HG03520 (cell line): ENCODE data around the gene ULK1.

Experiments used
- ATAC-seq: cut with Tn5 transposase; IDR thresholded peaks from one replicate; pipeline ENCODE4 v1.9.1; 2021; ENCODE audit warnings: mild to moderate bottlenecking, moderate library complexity; ENCODE audit not compliant: unreplicated experiment

The ULK1 gene

GRCh38 chr12:131907379-131908091 is 13.1 kb downstream of the ULK1 start:
- ATAC-seq, result no peak

GRCh38 chr12:131908092-131909080 is 14.0 kb downstream of the ULK1 start:
- ATAC-seq, result no peak

GRCh38 chr12:131909081-131909751 is 14.8 kb downstream of the ULK1 start:
- ATAC-seq, result no peak

- no peak for ATAC-seq
Measured at GRCh38 chr12:131909752-131910219, 15.4 kb downstream of the ULK1 start.

GRCh38 chr12:131910302-131911027 is 16.0 kb downstream of the ULK1 start:
- ATAC-seq, result no peak

- ATAC-seq, result no peak
Measured at GRCh38 chr12:131911028-131911650, 16.7 kb downstream of the ULK1 start.

GRCh38 chr12:131911851-131912477 is 17.5 kb downstream of the ULK1 start:
- no peak for ATAC-seq

GRCh38 chr12:131912518-131913274 is 18.3 kb downstream of the ULK1 start:
- ATAC-seq, result no peak

- no peak for ATAC-seq
Measured at GRCh38 chr12:131913666-131914065, 19.2 kb downstream of the ULK1 start.

GRCh38 chr12:131914179-131914702 is 19.8 kb downstream of the ULK1 start:
- no peak for ATAC-seq

- no peak for ATAC-seq
Measured at GRCh38 chr12:131915000-131915689, 20.7 kb downstream of the ULK1 start.

GRCh38 chr12:131915823-131916222 is 21.4 kb downstream of the ULK1 start:
- no peak for ATAC-seq

- no peak for ATAC-seq
Measured at GRCh38 chr12:131916306-131917138, 22.1 kb downstream of the ULK1 start.

- ATAC-seq, result no peak
Measured at GRCh38 chr12:131917139-131917710, 22.8 kb downstream of the ULK1 start.

GRCh38 chr12:131917711-131918306 is 23.4 kb downstream of the ULK1 start:
- ATAC-seq, result no peak

GRCh38 chr12:131918311-131919050 is 24.1 kb downstream of the ULK1 start:
- ATAC-seq, result no peak
